ENCODE data around the gene RABL3.
"Not testable (repeated sequence)": the region's sequence is repeated elsewhere in the genome, so short reads cannot be mapped to it uniquely, and the experiment has no call there.

DNA sequence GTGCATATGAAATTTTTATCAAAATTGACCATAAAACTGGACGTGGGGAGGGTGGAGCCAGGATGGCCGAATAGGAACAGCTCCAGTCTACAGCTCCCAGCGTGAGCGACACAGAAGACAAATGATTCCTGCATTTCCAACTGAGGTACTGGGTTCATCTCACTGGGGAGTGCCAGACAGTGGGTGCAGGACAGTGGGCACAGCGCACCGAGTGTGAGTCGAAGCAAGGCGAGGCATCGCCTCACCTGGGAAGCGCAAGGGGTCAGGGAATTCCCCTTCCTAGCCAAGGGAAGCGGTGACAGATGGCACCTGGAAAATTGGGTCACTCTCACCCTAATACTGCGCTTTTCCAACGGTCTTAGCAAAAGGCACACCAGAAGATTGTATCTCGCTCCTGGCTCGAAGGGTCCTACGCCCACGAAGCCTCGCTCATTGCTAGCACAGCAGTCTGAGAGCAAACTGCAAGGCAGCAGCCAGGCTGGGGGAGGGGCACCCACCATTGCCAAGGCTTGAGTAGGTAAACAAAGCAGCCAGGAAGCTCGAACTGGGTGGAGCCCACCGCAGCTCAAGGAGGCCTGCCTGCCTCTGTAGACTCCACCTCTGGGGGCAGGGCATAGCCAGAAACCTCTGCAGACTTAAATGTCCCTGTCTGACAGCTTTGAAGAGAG is 23.0 kb downstream of the RABL3 start:
- not testable (repeated sequence) for TF ChIP-seq POLR2A, POLR2AphosphoS5 (IDR thresholded peaks at IDR 0.05; ENCODE audit: low read depth, low read length)
